ENCODE results near the gene IMPA2. TPM values are rescaled to one million over a fixed set of nuclear protein-coding genes. Genes with fewer than 3 reads are reported as not detected.
A peak's percentile ranks its signal among the peaks of the same experiment; 100 is the strongest.

Gene IMPA2
- total and polyA plus RNA-seq, 8 donors: 93.5 to 286 (median 156) TPM

DNA sequence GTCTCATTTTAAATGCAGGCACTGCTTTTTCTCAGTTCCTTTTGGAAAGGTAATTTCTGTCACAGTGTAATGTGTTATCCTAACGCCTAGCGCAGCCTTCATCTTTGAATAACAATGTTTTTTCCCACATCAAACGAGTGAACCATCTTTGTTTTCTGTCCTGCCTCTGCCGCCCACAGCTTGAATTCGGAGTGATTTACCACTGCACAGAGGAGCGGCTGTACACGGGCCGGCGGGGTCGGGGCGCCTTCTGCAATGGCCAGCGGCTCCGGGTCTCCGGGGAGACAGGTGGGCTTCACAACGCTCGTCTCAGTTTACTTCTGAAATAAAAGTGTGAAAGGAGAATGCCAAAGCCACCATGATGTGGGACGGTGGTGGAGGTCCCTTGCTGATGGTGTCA lies 32.8 kb downstream of the IMPA2 start:
- H3K4me1 ChIP-seq: peaks cover 64 to 73% (median 69%) of the 10 kb centered on the region in 3 donors
- FAIRE-seq: no peak
- no peaks in the 10 kb centered on the region for H3K27me3 ChIP-seq
- no peak for TF ChIP-seq CTCF (IDR thresholded peaks at IDR 0.05)
- H3K27ac ChIP-seq: peak overlapping the region; percentile 76 to 92 (median 84)
- intact Hi-C loops (cut with DNase I): no loop called here
- no peaks in the 10 kb centered on the region for H3K9me3 ChIP-seq
- no peak for ATAC-seq
- H3K36me3 ChIP-seq: peaks cover 0 to 34% (median 3%) of the 10 kb centered on the region in 3 donors
- DNase-seq: peak in 1 of 6 donors; percentile 57
- no peak overlapping the region for H3K4me3 ChIP-seq
- 74% methylated on average over 17 of the region's 17 CpGs for WGBS, 2 donors

- intact Hi-C loops (cut with DNase I): no loop called here
- H3K36me3 ChIP-seq: peaks cover 0 to 34% (median 3%) of the 10 kb centered on the region in 3 donors
- peak in 1 of 6 donors; percentile 42 for DNase-seq
These were observed 33.5 kb downstream of the IMPA2 start for GRCh38 chr18:12014521-12015415.

GRCh38 chr18:12015416-12016062 lies 34.2 kb downstream of the IMPA2 start:
- FAIRE-seq (no peak), DNase-seq (peak in 4 of 6 donors; percentile 76 to 80 (median 80)), ATAC-seq (peak; percentile 57 to 76 (median 72))
- intact Hi-C loops (cut with DNase I): no loop called here
- peaks cover 52 to 61% (median 56%) of the 10 kb centered on the region in 3 donors for H3K4me1 ChIP-seq
- no peak overlapping the region for H3K4me3 ChIP-seq
- peaks cover 0 to 34% (median 3%) of the 10 kb centered on the region in 3 donors for H3K36me3 ChIP-seq
- no peaks in the 10 kb centered on the region for H3K27me3 ChIP-seq
- no peak for TF ChIP-seq CTCF (IDR thresholded peaks at IDR 0.05)
- 8 to 11% methylated on average over 13 of the region's 13 CpGs for WGBS, 2 donors
- H3K9me3 ChIP-seq: no peaks in the 10 kb centered on the region
- H3K27ac ChIP-seq: peak overlapping the region; percentile 76 to 92 (median 82)

More at GRCh38 chr18:12014521-12015415, 33.5 kb downstream of the IMPA2 start:
- no peak for FAIRE-seq
- no peak for TF ChIP-seq CTCF (IDR thresholded peaks at IDR 0.05)
- Histone ChIP-seq H3K27me3 (no peaks in the 10 kb centered on the region), H3K27ac (peak overlapping the region; percentile 76 to 92 (median 82)), H3K9me3 (no peaks in the 10 kb centered on the region), H3K4me3 (no peak overlapping the region), H3K4me1 (peaks cover 60 to 69% (median 62%) of the 10 kb centered on the region in 3 donors)
- WGBS, 2 donors: 62 to 68% methylated on average over 14 of the region's 14 CpGs
- no peak for ATAC-seq

DNA sequence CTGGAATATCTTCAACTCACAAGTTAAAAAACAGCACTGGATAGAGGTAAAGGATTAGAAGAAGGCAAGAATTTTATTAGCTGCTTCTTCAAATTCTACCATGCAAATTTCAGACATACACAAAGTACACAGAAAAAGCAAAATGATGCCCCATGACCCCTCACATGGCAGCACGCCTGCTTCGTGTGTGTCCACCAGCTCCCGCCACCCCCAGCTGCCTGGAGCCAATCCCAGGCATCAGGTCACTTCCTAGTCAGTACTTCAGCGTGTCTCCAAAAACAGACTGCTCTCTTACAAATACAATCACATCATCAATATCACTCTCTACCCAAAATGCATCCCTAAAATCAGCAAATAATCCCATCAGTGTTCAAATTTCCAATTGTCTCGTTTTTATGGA lies 35.8 kb downstream of the IMPA2 start:
- TF ChIP-seq CTCF (IDR thresholded peaks at IDR 0.05): no peak
- Histone ChIP-seq H3K4me3 (no peak overlapping the region), H3K27me3 (no peaks in the 10 kb centered on the region), H3K36me3 (peaks cover 0 to 44% (median 3%) of the 10 kb centered on the region in 3 donors), H3K9me3 (no peaks in the 10 kb centered on the region), H3K4me1 (peaks cover 40 to 48% (median 41%) of the 10 kb centered on the region in 3 donors), H3K27ac (peak overlapping the region in 3 of 4 donors; percentile 10 to 92 (median 20))
- DNase-seq: no peak
- ATAC-seq: no peak
- WGBS, 2 donors: 63 to 71% methylated on average over 5 of the region's 5 CpGs
- FAIRE-seq: no peak
- intact Hi-C loops (cut with DNase I): no loop called here
